BLaER1 (cell line): Measurements from ENCODE around the gene SMARCA2.

ENCODE experiments used
- H3K27ac ChIP-seq: shearing (Covaris generic); formaldehyde crosslinking; 2 replicates; pipeline ENCODE4 v1.8.1; 2022
- H3K27me3 ChIP-seq: shearing (Covaris generic); formaldehyde crosslinking; 2 replicates; pipeline ENCODE4 v1.8.1; 2022
- H3K36me3 ChIP-seq: shearing (Covaris generic); formaldehyde crosslinking; 2 replicates; pipeline ENCODE4 v1.8.1; 2022
- H3K4me1 ChIP-seq: shearing (Covaris generic); formaldehyde crosslinking; 2 replicates; pipeline ENCODE4 v1.8.1; 2022
- H3K4me2 ChIP-seq: shearing (Covaris generic); formaldehyde crosslinking; 2 replicates; pipeline ENCODE4 v1.8.1; 2022
- H3K4me3 ChIP-seq: shearing (Covaris generic); formaldehyde crosslinking; 2 replicates; pipeline ENCODE4 v1.8.1; 2022
- H3K9ac ChIP-seq: shearing (Covaris generic); formaldehyde crosslinking; 2 replicates; pipeline ENCODE4 v1.8.1; 2022
- H3K9me3 ChIP-seq: shearing (Covaris generic); formaldehyde crosslinking; 2 replicates; pipeline ENCODE4 v1.8.1; 2022
- H4K20me1 ChIP-seq: shearing (Covaris generic); formaldehyde crosslinking; 2 replicates; pipeline ENCODE4 v1.8.1; 2022
- Cebpa-rat ChIP-seq: shearing (Covaris generic); IDR thresholded peaks from 2 replicates; pipeline ENCODE4 v1.8.1; 2022

The SMARCA2 gene

DNA sequence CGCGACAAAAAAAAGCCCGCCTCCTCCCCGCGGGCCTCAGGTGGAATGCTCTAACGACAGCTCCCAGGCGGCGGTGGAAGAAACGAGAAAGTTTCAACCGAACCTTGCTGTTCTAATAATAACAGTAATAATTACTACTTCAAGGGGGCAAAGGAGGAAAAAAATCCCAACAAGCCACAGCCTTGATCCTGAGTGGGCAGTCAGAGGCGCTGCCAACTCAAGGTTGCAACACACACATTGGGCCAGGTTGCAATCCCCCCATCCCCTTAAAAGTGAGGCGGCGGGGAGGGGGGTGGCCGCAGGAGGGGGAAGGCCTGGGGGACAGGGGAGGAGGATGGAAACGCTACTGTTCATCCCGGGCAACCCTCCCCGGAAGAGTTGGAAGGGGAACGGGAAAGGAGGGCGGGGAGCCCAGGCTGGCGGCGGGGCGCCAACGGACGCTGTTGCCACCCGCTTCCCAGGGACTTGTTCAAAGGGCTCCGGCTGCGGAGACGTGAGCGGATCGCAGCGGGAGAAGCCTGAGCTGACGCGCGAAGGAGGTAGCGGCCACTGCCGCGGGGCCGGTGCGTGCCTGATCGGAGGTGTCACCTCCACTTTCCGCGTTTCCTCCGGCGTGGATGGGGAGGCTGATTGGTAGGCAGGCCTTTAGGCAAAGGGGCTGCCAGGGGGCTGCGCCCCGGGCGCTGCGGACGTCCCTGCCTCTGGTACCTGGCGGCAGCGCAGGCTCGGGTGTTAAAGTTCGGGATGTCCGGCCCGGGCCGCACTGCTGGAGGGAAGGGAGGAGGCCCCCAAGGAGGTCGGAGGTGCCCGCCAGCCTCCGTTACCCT is 647 bp downstream of the SMARCA2 start:
- H3K4me3 ChIP-seq: peak overlapping the region; percentile 98
- no peaks in the 10 kb centered on the region for H3K9me3 ChIP-seq
- peaks cover 33% of the 10 kb centered on the region for H4K20me1 ChIP-seq
- H3K36me3 ChIP-seq: no peaks in the 10 kb centered on the region
- TF ChIP-seq Cebpa-rat: no peak
- peaks cover 35% of the 10 kb centered on the region for H3K4me1 ChIP-seq
- H3K27me3 ChIP-seq: no peaks in the 10 kb centered on the region
- H3K27ac ChIP-seq: peak overlapping the region; percentile 90
- H3K4me2 ChIP-seq: peak overlapping the region; percentile 96
- H3K9ac ChIP-seq: peak overlapping the region; percentile 95

DNA sequence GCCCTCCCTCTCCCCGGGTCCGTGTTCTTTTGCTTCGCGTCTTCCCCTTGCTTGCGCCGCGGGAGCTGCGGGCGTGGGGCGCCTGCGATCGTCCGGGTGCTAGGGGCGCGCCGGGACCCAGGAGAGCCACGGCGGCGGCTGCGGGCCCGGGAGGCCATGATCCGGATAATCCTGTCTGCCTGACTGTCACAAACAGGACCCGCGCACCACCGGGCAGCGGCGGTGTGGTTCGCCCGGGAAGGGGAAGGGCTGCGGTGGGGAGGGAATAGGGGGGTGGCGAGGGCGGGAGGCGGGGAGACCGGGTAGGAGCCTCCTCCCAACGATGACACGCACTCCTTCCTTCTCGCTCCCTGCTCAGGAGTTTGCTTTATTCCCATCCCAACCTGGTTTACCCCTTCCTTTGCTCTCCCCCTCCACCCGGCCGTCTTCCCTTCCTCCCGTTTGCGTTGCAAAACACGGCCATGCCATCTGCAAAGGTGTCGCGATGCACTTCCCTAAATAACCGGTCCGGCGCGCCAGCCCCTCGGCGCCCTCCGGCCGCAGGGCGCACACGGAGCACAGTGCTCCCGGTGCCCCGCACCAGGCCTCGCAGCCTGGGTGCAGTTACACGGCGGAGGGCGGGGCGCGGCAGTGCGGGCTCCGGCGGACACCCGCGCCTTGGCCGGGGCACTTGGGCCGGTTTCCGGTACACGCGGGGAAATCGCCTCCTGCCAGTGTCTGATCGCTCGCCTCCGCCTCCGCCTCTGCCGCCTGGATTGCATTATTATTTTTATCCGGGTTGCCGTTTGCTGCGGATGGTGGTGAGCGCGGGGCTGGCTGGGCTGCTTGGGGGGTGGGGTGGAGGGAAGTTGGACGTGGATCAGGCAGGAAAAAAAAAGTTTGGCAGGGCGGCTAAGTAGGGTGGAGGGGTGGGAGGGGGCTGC is 1.5 kb downstream of the SMARCA2 start:
- no peaks in the 10 kb centered on the region for H3K36me3 ChIP-seq
- H3K9ac ChIP-seq: peak overlapping the region; percentile 95
- TF ChIP-seq Cebpa-rat: no peak
- peaks cover 41% of the 10 kb centered on the region for H4K20me1 ChIP-seq
- peak overlapping the region; percentile 98 for H3K4me3 ChIP-seq
- H3K9me3 ChIP-seq: no peaks in the 10 kb centered on the region
- peak overlapping the region; percentile 96 for H3K4me2 ChIP-seq
- H3K27ac ChIP-seq: peak overlapping the region; percentile 90
- H3K4me1 ChIP-seq: peaks cover 41% of the 10 kb centered on the region
- no peaks in the 10 kb centered on the region for H3K27me3 ChIP-seq

DNA sequence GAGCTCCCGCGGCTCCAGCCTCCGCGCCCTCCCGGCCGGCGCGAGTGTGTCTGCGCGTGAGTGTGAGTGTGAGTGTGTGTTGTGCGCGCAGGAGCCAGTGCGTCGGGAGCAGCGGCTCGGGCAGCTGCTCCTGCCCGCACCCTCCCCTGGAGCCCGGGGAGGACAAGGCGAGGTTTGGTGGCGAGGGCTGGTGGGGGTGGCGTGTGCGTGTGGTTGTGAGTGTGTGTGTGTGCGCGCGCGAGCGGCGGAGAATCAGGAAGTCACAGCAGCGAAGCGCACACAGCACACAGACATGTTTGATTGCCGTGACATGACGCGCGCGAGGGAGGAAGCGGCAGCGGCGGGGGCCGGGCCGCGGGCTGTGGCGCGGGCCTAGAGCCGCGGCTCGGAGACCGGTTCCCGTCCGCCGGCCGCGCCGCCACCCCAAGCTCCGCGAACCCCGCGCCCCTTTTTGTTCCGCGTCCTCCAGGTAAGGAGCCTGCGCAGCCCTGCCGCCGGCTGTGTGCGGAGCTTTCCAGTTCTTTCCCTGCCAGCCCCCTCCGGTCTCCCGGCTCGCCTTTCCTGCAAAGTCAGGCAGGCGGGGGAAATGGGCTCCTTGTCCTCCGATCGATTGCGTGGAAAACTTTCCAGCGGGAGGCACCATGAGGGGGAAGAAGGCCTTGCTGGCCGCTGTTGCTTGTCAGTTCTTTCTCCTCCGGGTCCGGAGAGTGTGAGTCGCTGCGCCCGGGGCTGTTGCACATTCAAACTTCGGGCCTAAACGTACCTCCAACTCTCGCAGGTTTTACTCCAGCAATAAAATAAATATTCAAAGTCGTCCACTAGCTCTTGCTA is 2.4 kb downstream of the SMARCA2 start:
- Histone ChIP-seq H3K9ac (peak overlapping the region; percentile 95), H3K27ac (peak overlapping the region; percentile 90), H3K9me3 (no peaks in the 10 kb centered on the region), H3K36me3 (no peaks in the 10 kb centered on the region), H4K20me1 (peaks cover 50% of the 10 kb centered on the region), H3K4me2 (peak overlapping the region; percentile 96), H3K4me3 (peak overlapping the region; percentile 98), H3K4me1 (peaks cover 49% of the 10 kb centered on the region), H3K27me3 (no peaks in the 10 kb centered on the region)
- TF ChIP-seq Cebpa-rat: no peak

DNA sequence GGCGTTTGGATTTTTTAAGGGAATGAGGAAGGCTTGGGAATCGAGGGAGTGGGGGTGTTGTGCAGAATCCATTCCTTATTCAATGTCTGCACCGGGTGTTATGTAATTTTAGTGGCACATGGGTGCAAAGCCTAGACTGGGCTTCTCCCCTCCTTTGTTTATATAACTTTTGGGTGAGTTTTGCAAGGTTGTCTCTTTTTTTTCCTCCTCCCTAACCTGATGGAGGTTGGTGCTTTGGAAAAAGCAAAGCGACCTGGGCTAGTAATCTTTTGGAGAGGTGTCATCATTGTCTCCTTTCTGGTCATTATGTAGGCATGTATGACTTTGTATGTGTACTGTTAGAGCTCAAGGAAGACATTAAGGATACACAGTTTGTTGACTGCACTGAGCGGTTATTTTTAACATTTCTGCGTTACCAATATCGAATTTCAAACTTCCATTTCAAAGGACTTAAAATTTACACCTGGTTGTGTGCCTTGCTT is 3.1 kb downstream of the SMARCA2 start:
- Histone ChIP-seq H3K9ac (peak overlapping the region; percentile 95), H3K4me1 (peaks cover 56% of the 10 kb centered on the region), H3K36me3 (no peaks in the 10 kb centered on the region), H3K9me3 (no peaks in the 10 kb centered on the region), H4K20me1 (peaks cover 57% of the 10 kb centered on the region), H3K4me2 (peak overlapping the region; percentile 96), H3K27ac (peak overlapping the region; percentile 90), H3K27me3 (no peaks in the 10 kb centered on the region), H3K4me3 (peak overlapping the region; percentile 98)
- TF ChIP-seq Cebpa-rat: no peak

GRCh38 chr9:2018764-2019558 is 3.8 kb downstream of the SMARCA2 start:
- Histone ChIP-seq H3K9me3 (no peaks in the 10 kb centered on the region), H3K4me1 (peaks cover 57% of the 10 kb centered on the region), H3K27me3 (no peaks in the 10 kb centered on the region), H3K27ac (no peak overlapping the region), H4K20me1 (peaks cover 64% of the 10 kb centered on the region), H3K9ac (peak overlapping the region; percentile 95; the same call in 1 of the 2 replicates), H3K4me2 (peak overlapping the region; percentile 96), H3K36me3 (no peaks in the 10 kb centered on the region), H3K4me3 (peak overlapping the region; percentile 98)
- TF ChIP-seq Cebpa-rat: no peak

- no peaks in the 10 kb centered on the region for H3K27me3 ChIP-seq
- H3K4me2 ChIP-seq: peak overlapping the region; percentile 96
- peaks cover 61% of the 10 kb centered on the region for H3K4me1 ChIP-seq
- H4K20me1 ChIP-seq: peaks cover 72% of the 10 kb centered on the region
- H3K9me3 ChIP-seq: no peaks in the 10 kb centered on the region
- no peak overlapping the region for H3K27ac ChIP-seq
- no peaks in the 10 kb centered on the region for H3K36me3 ChIP-seq
- no peak overlapping the region for H3K4me3 ChIP-seq
- TF ChIP-seq Cebpa-rat: no peak
- no peak overlapping the region for H3K9ac ChIP-seq
These were observed 4.6 kb downstream of the SMARCA2 start for GRCh38 chr9:2019723-2020122.

DNA sequence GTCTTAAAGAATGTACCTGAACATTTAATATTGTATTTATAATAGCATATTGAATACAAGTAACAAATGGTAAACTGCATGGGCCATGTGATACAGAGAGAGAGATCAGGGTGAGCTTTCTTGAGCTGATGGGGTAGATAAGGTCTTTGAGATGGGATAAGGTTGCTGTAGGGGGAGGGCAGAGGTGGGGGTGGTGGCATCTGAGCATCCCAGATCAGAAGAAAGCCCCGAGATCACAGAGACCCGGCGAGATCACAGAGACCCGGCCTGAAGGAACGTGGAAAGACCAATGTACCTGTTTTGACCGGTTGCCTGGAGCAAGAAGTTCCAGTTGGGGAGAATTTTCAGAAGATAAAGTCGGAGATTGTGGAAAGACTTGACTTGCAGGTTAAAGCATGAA is 6.6 kb downstream of the SMARCA2 start:
- no peaks in the 10 kb centered on the region for H3K27me3 ChIP-seq
- no peaks in the 10 kb centered on the region for H3K9me3 ChIP-seq
- H3K27ac ChIP-seq: no peak overlapping the region
- no peak for TF ChIP-seq Cebpa-rat
- peaks cover 81% of the 10 kb centered on the region for H3K4me1 ChIP-seq
- H3K4me2 ChIP-seq: peak overlapping the region; percentile 55
- H3K9ac ChIP-seq: no peak overlapping the region
- H3K4me3 ChIP-seq: no peak overlapping the region
- H3K36me3 ChIP-seq: no peaks in the 10 kb centered on the region
- H4K20me1 ChIP-seq: peaks cover 92% of the 10 kb centered on the region

DNA sequence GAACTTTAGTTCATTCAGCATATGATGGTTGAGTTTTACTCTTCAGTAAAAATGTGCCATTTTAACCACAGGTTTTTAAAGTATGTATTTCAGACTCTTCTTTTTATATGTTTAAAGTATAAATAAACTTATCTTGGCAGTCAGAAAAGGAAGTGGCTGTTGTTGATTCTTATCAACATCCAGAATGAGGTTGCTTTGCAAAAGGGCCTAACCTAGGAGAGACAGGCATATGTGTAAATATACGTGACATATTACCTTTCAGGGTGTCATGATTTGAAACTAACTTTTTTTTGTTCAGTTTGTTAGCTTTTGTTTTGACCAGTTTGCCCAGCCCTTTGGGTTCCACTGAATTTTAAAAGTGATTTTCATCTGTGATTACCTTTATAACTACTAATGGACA is 7.4 kb downstream of the SMARCA2 start:
- no peak for TF ChIP-seq Cebpa-rat
- Histone ChIP-seq H3K9ac (no peak overlapping the region), H3K4me1 (peaks cover 90% of the 10 kb centered on the region), H3K27ac (no peak overlapping the region), H3K4me3 (no peak overlapping the region), H3K4me2 (peak overlapping the region; percentile 55), H3K27me3 (no peaks in the 10 kb centered on the region), H3K9me3 (no peaks in the 10 kb centered on the region), H3K36me3 (no peaks in the 10 kb centered on the region), H4K20me1 (peaks cover 100% of the 10 kb centered on the region)
